HCT116 (cell line): Measurements from ENCODE around the gene KRTDAP.

ENCODE experiments used
- CEBPB ChIP-seq: IDR thresholded peaks from 2 replicates; pipeline ENCODE4 v1.6.1; 2012; ENCODE audit warnings: low read depth
- TF ChIP-seq, protein P1 (sequence below), 3 experiments: fragments of 200-600 bp in 1 of 3; sonication (generic) in 1 of 3; IDR thresholded peaks in 2 of 3; conservative IDR thresholded peaks in 1 of 3; 2 replicates each; pipeline ENCODE4 v1.5.1; 2012 to 2017; ENCODE audit warnings: low read depth in 2 of 3, low read length in 2 of 3, antibody characterized with exemption in 1 of 3, borderline replicate concordance in 1 of 3, control low read depth in 1 of 3, mild to moderate bottlenecking in 1 of 3, mixed read lengths in 1 of 3, mixed run types in 1 of 3, moderate library complexity in 1 of 3; ENCODE audit not compliant: insufficient read depth in 1 of 3

DNA sequence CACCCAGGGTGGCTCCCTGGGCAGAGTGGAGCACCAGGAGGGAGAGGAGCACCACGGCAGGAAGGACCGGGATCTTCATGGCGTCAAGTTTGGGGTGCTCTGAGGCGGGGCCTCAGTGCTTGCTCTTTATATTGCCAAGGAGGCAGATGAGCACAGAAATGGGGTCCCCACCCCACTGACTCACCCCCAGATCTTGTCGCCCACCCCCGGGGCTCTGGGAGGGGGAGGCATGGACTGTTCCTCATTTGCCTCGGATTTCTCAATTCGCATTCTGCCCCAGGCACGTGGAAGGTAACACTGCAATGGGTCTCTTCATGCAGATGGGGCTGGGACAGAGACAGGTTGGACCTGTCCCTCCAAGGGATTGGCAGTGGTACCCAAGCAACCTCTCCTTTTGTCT, at the start of gene KRTDAP:
- TF ChIP-seq CEBPB = no peak
- TF ChIP-seq, protein P1, sequence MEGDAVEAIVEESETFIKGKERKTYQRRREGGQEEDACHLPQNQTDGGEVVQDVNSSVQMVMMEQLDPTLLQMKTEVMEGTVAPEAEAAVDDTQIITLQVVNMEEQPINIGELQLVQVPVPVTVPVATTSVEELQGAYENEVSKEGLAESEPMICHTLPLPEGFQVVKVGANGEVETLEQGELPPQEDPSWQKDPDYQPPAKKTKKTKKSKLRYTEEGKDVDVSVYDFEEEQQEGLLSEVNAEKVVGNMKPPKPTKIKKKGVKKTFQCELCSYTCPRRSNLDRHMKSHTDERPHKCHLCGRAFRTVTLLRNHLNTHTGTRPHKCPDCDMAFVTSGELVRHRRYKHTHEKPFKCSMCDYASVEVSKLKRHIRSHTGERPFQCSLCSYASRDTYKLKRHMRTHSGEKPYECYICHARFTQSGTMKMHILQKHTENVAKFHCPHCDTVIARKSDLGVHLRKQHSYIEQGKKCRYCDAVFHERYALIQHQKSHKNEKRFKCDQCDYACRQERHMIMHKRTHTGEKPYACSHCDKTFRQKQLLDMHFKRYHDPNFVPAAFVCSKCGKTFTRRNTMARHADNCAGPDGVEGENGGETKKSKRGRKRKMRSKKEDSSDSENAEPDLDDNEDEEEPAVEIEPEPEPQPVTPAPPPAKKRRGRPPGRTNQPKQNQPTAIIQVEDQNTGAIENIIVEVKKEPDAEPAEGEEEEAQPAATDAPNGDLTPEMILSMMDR (IDR thresholded peaks at IDR 0.05 in 2 of 3, conservative IDR thresholded peaks at IDR 0.05 in 1 of 3; ENCODE audit: borderline replicate concordance in 1 of 3, insufficient read depth in 1 of 3, low read depth in 2 of 3, low read length in 2 of 3) = no peak
